ENCODE data around the gene PCSK5. TPM values are rescaled to one million over a fixed set of nuclear protein-coding genes. Genes with fewer than 3 reads are reported as not detected.

Gene PCSK5
- total RNA-seq, 2 donors from 2014 or later = 56.5 to 79.8 TPM

DNA sequence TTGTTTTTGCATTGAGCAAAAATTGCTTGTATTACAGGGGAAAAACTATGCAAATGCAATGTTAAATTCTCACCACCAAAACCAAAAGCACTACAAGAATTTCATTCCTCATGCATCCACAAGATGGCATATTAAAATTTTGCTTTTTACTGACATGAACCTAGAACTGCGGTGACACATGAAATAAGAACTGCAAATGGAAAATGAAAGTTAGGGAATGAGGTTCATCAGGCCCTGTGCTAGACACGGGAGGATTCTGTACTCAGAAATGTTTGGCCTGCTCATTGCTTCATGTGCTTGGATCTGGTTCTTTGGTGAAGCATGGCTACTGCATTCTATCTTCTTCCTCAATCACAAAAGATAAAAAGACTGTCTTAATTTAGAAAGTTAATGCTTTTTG is 512.9 kb downstream of the PCSK5 start:
- intact Hi-C loops (cut with DNase I, micrococcal nuclease) = no loop called here
- no peak for DNase-seq
- peak; percentile 59 for ATAC-seq

DNA sequence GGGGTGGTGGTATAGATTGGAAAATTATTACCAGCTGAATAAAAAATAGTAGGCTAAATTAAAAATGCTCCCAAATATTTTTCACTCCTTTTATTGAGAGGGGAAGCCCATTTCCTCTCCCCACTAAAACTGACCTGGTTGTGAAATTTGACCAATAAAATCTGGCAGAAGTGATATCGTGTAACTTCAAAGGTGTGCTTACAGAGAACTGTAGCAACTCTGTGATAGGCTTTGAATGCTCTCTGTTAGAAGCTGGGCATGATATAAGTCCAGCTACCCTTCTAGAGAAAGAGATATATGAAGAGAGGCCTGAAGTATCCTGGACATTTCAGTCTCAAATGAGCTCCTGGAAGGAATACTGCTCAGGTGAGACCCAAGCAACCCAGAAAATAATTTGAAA is 513.9 kb downstream of the PCSK5 start:
- intact Hi-C loops (cut with DNase I, micrococcal nuclease) = no loop called here
- no peak for DNase-seq
- ATAC-seq = no peak

DNA sequence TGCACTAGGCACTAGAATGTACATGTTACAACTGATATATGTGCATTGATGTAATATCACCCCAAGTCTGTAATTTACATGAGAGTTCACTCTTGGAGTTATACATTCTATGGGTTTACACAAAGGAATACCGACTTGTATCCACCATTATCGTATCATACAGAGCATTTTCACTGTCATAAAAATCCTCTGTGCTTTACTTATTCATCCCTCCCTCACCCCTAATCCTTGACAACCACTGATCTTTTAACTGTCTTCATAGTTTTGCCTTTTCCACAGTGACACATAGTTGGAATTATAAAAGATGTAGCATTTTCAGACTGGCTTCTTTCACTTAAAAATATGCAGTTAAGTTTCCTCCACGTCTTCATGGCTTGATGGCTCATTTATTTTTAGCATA is 514.9 kb downstream of the PCSK5 start:
- ATAC-seq (no peak), DNase-seq (no peak)
- intact Hi-C loops (cut with DNase I, micrococcal nuclease) = no loop called here

DNA sequence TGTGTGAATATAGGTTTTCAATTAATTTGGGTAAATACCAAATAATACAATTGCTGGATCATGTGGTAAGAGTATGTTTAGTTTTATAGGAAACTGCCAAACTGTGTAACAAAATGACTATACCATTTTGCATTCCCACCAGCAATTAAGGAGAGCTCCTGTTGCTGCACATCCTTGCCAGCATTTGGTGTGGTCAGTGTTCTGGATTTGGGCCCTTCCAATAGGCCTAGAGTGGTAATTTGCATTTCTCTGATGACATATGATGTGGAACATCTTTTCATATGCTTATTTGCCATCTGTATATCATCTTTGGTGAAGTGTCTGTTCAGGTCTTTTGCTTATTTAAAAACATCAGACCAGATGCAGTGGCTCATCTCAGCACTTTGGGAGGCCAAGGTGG is 515.4 kb downstream of the PCSK5 start:
- intact Hi-C loops (cut with DNase I, micrococcal nuclease) = no loop called here
- no peak for ATAC-seq

More for the DNA sequence above, 515.4 kb downstream of the PCSK5 start:
- no peak for DNase-seq

Measured in left colon (tissue), 2 donors.